SK-N-SH treated with all-trans-retinoic acid at 6 μM for 48 hours (cell line): Measurements from ENCODE around the gene WDR7.

Source experiments
- ATAC-seq: fragments of 200-7000 bp; cut with Tn5 transposase; 3 replicates; pipeline ENCODE4 v1.9.1; 2020; ENCODE audit warnings: mild to moderate bottlenecking, moderate library complexity
- BACH2 ChIP-seq: fragments of 250-450 bp; sonication (Bioruptor Pico); IDR thresholded peaks from 2 replicates; pipeline ENCODE4 v1.9.0; 2021; ENCODE audit warnings: mild to moderate bottlenecking, borderline replicate concordance
- CREB5 ChIP-seq: fragments of 250-450 bp; sonication (Bioruptor Pico); IDR thresholded peaks from 2 replicates; pipeline ENCODE4 v1.5.1; 2020; ENCODE audit warnings: low read depth, mild to moderate bottlenecking, moderate library complexity
- CSDC2 ChIP-seq: fragments of 250-450 bp; sonication (Bioruptor Pico); IDR thresholded peaks from 2 replicates; pipeline ENCODE4 v1.5.0; 2020; ENCODE audit warnings: mild to moderate bottlenecking, moderate library complexity
- CSRNP3 ChIP-seq: fragments of 250-450 bp; sonication (Bioruptor Pico); IDR thresholded peaks from 2 replicates; pipeline ENCODE4 v1.5.1; 2021; ENCODE audit warnings: mild to moderate bottlenecking, moderate library complexity
- ESRRG ChIP-seq: fragments of 250-450 bp; sonication (Bioruptor Pico); IDR thresholded peaks from 2 replicates; pipeline ENCODE4 v1.6.1; 2021; ENCODE audit warnings: mild to moderate bottlenecking
- GLIS3 ChIP-seq: fragments of 250-450 bp; sonication (Bioruptor Pico); IDR thresholded peaks from 2 replicates; pipeline ENCODE4 v1.5.0; 2020; ENCODE audit warnings: mild to moderate bottlenecking, moderate library complexity
- ISL1 ChIP-seq: fragments of 250-450 bp; sonication (Bioruptor Pico); IDR thresholded peaks from 2 replicates; pipeline ENCODE4 v2.1.2; 2022; ENCODE audit warnings: mild to moderate bottlenecking, moderate library complexity
- OSR1 ChIP-seq: fragments of 250-450 bp; sonication (Bioruptor Pico); IDR thresholded peaks from 2 replicates; pipeline ENCODE4 v1.8.0; 2022; ENCODE audit warnings: moderate library complexity, mild to moderate bottlenecking, inconsistent platforms
- PATZ1 ChIP-seq: fragments of 250-450 bp; sonication (Bioruptor Pico); IDR thresholded peaks from 2 replicates; pipeline ENCODE4 v1.8.0; 2020; ENCODE audit warnings: mild to moderate bottlenecking, moderate library complexity, borderline replicate concordance
- POU6F1 ChIP-seq: fragments of 250-450 bp; sonication (Bioruptor Pico); IDR thresholded peaks from 2 replicates; pipeline ENCODE4 v1.8.0; 2021; ENCODE audit warnings: low read depth, mild to moderate bottlenecking, moderate library complexity, borderline replicate concordance
- PPARA ChIP-seq: fragments of 250-450 bp; sonication (Bioruptor Pico); IDR thresholded peaks from 2 replicates; pipeline ENCODE4 v1.5.0; 2020; ENCODE audit warnings: mild to moderate bottlenecking, borderline replicate concordance
- RARB ChIP-seq: fragments of 250-450 bp; sonication (Bioruptor Pico); IDR thresholded peaks from 2 replicates; pipeline ENCODE4 v1.8.0; 2021; ENCODE audit warnings: mild to moderate bottlenecking, moderate library complexity
- TCF4 ChIP-seq: fragments of 250-450 bp; sonication (Bioruptor Pico); IDR thresholded peaks from 2 replicates; pipeline ENCODE4 v1.8.0; 2021; ENCODE audit warnings: mild to moderate bottlenecking, moderate library complexity, borderline replicate concordance
- TSHZ2 ChIP-seq: fragments of 250-450 bp; sonication (Bioruptor Pico); IDR thresholded peaks from 2 replicates; pipeline ENCODE4 v1.5.0; 2020; ENCODE audit warnings: mild to moderate bottlenecking, moderate library complexity
- ZC3H10 ChIP-seq: fragments of 250-450 bp; sonication (Bioruptor Pico); IDR thresholded peaks from 2 replicates; pipeline ENCODE4 v1.5.1; 2021; ENCODE audit warnings: mild to moderate bottlenecking, moderate library complexity
- ZFP3 ChIP-seq: fragments of 250-450 bp; sonication (Bioruptor Pico); IDR thresholded peaks from 2 replicates; pipeline ENCODE4 v1.5.0; 2020; ENCODE audit warnings: mild to moderate bottlenecking, moderate library complexity
- ZFP30 ChIP-seq: fragments of 450-650 bp; formaldehyde crosslinking; IDR thresholded peaks from 2 replicates; pipeline ENCODE4 v1.5.0; 2022; ENCODE audit warnings: mild to moderate bottlenecking, moderate library complexity
- ZNF70 ChIP-seq: fragments of 450-650 bp; formaldehyde crosslinking; IDR thresholded peaks from 2 replicates; pipeline ENCODE4 v1.5.0; 2020; ENCODE audit warnings: mild to moderate bottlenecking, moderate library complexity
- ZNF8 ChIP-seq: fragments of 450-650 bp; formaldehyde crosslinking; IDR thresholded peaks from 2 replicates; pipeline ENCODE4 v1.5.0; 2020; ENCODE audit warnings: mild to moderate bottlenecking, moderate library complexity

Gene WDR7

GRCh38 chr18:56632070-56633022, 18.8 kb upstream of the WDR7 start:
- no peak for ATAC-seq

GRCh38 chr18:56635007-56635406, 16.2 kb upstream of the WDR7 start:
- ATAC-seq = no peak
- TF ChIP-seq TCF4 (CRISPR knock-in tag) = no peak
- no peak for TF ChIP-seq PPARA (CRISPR knock-in tag)
- TF ChIP-seq ZFP3 (CRISPR knock-in tag) = no peak
- no peak for TF ChIP-seq ZNF8
- TF ChIP-seq ISL1 (CRISPR knock-in tag) = no peak
- TF ChIP-seq ZNF70 (CRISPR knock-in tag) = no peak
- no peak for TF ChIP-seq GLIS3 (CRISPR knock-in tag)
- no peak for TF ChIP-seq OSR1 (CRISPR knock-in tag)
- TF ChIP-seq ESRRG (CRISPR knock-in tag) = no peak
- no peak for TF ChIP-seq ZFP30 (CRISPR knock-in tag)
- TF ChIP-seq POU6F1 (CRISPR knock-in tag) = no peak
- no peak for TF ChIP-seq CSRNP3 (CRISPR knock-in tag)
- no peak for TF ChIP-seq CREB5 (CRISPR knock-in tag)

More at GRCh38 chr18:56632070-56633022, 18.8 kb upstream of the WDR7 start:
- TF ChIP-seq BACH2 (CRISPR knock-in tag) (no peak), RARB (CRISPR knock-in tag) (no peak), TCF4 (CRISPR knock-in tag) (no peak), CSDC2 (no peak), ZC3H10 (CRISPR knock-in tag) (no peak), PATZ1 (CRISPR knock-in tag) (no peak), GLIS3 (CRISPR knock-in tag) (no peak), ESRRG (CRISPR knock-in tag) (no peak), ISL1 (CRISPR knock-in tag) (no peak), TSHZ2 (CRISPR knock-in tag) (no peak)

- no peak for ATAC-seq
- no peak for TF ChIP-seq CREB5 (CRISPR knock-in tag)
- no peak for TF ChIP-seq ZFP3 (CRISPR knock-in tag)
- no peak for TF ChIP-seq ZNF8
- no peak for TF ChIP-seq PPARA (CRISPR knock-in tag)
- TF ChIP-seq ZNF70 (CRISPR knock-in tag) = no peak
Observed at GRCh38 chr18:56637176-56637575, 14.0 kb upstream of the WDR7 start.
